ENCODE measurements around the gene MGAT5.

Gene MGAT5

DNA sequence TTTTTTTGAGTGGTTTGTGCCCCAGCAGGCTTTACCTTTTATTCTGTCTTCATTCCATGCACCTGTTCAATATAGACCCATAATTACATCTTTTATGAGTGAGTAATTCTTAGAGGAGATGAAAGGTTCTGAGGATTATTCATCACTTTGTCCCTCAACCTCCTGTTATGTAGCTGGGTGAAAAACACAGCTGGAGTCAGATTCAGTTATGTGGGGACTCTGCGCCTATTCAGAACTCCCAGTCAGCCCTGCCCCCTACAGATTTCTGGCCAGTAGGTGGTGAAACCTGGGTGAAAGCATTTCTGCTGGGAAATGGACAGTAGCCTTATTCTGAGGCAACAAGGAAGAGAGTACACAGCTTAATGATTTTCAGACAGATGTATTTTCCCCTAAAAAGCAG lies 107.8 kb downstream of the MGAT5 start:
- no peak for DNase-seq (ENCODE audit: low read depth in 2 of 2, low spot score in 1 of 2)

DNA sequence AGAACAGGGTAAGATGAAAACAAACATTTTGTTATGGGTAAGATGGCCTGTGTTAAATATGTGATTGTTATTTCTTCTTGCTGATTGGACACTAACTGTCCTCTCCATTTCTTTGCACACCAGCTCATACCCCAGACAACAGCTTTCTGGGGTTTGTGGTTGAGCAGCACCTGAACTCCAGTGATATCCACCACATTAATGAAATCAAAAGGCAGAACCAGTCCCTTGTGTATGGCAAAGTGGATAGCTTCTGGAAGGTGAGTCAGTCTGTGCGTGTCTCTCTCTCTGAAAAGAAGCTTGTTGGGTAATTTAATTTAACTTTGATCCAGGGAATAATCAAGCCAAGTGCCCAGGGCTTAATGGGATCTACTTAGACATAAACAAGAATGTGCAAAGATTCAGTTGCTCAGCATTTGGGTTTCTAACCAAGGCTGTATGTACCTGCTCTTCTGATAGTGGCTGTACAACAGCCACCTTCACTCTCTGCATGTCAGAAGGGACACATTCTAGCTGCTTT lies 108.3 kb downstream of the MGAT5 start:
- DNase-seq (ENCODE audit: low read depth in 2 of 2, low spot score in 1 of 2): no peak

DNA sequence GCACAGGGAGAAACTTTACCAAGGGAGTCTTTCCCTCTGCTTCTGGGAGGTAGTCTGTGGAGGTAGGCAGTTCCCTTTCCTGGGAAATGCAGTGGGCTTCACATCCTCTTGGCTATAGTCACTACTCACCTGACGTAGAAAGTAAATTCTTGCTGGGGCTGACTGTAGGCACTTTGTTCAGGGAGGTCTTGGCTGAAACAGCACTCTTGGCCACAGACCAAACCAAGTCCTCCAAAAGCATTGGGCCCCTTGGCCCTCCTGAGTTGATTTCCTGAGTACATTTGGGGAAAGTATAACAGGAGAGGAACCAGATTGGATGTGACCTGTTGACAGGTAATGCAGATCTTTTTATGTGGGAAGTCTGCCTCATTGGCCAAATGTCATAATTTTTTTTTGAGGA lies 108.9 kb downstream of the MGAT5 start:
- no peak for DNase-seq (ENCODE audit: low read depth in 2 of 2, low spot score in 1 of 2)

DNA sequence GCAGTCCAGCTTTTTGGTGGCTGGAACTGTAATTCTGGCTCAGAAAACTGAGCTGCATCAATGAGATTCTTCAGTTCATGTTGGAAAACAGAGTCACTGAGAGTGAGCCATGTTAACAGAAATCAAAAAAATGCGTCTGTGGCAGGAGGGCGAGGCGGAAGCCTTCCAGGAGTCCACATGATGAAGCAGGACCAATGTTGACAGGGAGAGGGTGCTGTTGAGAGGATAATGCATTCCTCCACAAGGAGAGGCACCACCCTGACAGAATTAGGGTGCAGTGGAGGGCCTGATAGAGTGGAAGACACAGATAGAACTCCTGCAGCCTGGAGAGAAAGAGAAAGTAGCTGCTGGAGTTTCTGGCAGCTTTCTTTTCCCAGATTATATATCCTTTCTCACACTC lies 111.5 kb downstream of the MGAT5 start:
- no peak for DNase-seq (ENCODE audit: low read depth in 2 of 2, low spot score in 1 of 2)

DNA sequence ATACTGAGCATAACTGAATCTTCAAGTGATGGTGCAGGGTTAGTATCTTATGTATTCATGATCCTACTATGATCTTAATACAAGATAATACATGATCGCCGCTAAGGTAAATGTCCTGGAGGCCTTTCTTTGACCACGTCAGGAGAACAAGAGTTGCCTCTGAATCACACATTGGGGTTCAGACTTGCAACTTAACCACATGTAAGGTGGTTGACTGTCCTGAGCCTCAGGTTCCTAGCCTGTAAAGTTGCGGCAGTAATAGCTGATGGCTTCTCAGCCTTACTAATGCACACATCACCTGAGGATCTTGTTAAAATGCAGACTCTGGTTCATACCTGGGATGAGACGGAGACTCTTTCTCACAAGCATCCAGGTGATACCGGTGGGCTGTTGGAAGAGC lies 112.5 kb downstream of the MGAT5 start:
- DNase-seq (ENCODE audit: low read depth in 2 of 2, low spot score in 1 of 2): no peak

DNA sequence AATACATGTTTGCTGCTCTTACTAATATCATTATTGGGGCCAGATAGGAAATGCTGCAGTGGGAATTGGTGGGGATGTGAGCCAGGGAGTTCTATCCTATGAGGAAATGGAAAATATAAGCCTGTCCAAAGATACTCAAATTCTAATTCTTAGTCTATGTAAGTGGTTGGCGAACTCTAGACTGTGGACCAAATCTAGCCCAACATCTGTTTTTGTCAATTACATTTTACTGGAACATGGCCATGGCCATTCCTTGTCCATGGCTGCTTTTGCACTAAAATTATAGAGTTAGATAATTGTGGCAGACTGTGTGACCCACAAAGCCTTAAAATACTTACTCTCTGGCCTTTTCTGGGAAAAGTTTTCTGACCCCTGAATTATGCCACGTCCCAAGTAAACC lies 113.3 kb downstream of the MGAT5 start:
- DNase-seq (ENCODE audit: low read depth in 2 of 2, low spot score in 1 of 2): no peak

DNA sequence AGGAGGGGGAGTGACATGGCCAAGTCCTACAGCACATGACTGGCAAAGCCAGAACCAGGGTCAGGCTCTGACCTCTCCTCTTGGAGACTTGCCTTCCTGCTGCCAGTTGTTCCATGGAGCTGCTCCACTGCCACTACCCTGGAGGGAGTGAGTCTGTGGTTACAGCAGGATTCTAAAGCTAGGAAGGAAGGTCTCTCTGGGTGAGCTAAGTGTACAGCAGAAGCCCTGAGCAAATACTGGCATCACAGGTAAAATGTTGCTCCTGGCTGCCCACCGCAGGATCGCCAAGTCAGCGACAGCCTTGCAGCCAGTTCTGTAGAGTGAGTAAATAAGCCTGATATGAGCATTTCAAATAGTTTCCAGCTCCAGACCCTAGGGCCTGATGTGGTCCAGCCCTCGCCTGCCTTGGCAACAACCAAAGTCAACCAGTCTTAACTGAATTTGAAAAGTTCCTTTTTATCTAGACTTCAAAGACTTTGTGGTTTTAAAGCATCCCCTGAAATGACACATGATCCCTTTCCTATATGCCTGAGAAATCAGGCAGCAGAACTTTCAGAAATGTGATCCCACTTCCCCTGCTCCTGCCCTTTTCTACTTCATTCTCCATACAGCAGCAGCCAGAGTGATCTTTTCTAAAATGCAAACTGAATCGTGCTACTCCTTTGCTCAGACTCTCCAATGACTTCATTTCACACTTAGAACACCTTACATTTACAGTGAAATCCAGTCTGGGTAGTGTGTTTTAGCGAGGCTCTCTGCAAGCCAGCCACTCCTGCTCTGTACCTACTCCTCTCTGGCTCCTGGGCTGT lies 114.3 kb downstream of the MGAT5 start:
- DNase-seq (ENCODE audit: low read depth in 2 of 2, low spot score in 1 of 2): no peak

DNA sequence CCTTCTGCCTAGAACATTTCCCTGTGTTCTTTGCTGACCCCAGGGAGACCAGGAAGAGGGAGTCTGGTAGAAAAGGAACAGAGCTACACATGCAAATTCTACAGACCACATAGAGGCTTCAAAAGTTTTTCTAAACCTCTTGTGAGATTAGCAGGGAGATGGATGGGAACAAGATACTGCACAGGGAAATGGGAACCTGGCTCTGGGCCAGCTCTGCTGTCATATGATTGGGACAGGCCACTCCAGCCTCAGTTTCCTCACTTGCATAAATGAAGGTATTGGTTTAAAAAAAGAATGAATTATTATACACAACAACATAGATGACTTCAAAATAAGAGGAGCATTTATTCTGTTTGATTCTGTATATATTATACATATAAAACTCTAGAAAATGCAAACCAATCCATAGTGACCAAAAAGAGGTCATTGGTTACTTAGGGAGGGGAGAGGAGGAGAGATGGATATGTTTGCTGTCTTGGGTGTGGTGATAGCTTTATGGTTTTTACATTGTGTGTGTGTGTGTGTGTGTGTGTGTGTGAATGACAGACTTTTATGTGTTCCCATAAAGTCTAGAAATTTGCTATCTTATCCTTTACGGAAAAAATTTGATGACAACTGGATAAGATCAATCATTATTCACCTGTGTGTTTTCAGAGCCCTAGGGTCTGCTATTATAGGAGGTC lies 115.5 kb downstream of the MGAT5 start:
- no peak for DNase-seq (ENCODE audit: low read depth in 2 of 2, low spot score in 1 of 2)

DNA sequence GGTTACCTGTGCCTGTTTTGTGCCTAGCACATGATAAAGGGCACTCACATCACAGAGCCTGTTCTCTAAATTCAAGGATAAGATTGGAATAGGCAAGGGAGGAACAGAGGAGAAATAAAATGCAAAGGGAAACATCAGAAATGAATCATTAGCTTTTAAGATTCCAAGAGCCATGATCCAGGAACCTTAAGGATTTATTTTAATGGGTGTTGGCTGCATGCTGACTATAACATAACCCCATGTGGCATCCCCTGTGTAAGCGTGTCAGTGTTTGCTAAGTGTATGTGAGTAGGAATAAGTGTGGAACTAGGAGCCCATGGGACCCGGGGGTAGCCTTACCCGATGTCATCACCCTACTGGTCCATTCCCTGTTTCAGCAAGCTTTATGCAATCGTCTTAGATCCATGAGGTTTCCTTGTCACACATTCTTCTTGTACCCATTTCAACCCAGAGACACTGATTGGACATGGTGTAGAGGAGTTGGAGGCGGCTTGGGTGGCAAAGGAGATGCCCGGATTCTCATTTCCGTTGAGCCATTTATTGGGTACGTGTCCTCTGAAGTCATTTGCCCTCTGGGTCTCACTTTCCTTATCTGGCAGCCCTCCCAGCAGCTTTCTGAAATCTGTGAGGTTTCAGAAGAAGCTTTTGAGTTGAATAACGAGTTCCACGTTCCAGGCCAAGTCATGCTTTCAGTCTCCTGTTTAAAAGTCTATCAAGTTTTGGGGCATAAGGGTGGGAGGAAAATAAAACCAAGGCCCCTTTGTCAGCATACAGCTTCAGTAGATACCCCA lies 117.0 kb downstream of the MGAT5 start:
- no peak for DNase-seq (ENCODE audit: low read depth in 2 of 2, low spot score in 1 of 2)

DNA sequence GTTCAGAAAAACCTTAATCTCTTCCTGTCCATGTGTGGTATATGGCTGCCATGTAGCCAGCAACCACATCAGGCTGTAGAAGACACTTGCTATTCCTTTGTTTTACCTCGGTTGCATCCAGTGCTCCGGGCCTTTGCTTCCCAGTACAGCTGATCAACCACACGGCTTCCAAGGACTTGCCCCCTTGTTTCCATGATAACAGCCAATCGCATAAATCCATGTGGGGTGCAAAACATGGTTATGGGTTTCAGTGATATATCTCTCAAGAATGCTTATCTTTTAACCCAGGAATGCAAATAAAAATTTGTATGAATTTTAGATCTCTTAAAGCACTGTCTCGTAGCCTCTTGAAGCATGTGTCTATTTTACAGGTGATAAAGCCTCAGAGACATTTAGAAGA lies 118.3 kb downstream of the MGAT5 start:
- no peak for DNase-seq (ENCODE audit: low read depth in 2 of 2, low spot score in 1 of 2)

DNA sequence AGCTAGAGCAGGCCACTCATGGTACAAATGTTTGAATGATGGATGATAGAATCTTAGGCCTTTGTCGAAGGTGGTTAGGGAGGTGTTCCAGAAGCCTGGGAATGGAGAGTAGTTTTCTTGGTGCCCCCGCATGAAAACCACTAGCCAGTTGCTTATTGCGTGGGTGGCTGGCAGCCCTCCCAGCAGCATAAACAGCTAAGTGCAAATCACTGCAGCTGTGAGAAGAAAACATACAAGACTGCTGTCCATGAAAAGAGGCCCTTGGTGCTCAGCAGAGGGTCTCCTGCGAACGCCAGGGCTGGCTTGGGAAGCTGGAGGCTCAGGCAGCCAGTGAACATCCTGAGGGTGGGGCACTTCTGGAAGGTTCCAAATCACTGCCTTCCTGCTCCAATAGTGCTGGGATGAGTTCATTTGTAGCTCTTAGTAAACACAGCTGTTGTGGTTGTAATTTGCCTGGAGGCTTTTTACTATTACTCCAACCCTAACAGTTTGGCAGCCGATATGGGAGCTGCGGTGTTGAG lies 118.8 kb downstream of the MGAT5 start:
- DNase-seq (ENCODE audit: low read depth in 2 of 2, low spot score in 1 of 2): no peak

DNA sequence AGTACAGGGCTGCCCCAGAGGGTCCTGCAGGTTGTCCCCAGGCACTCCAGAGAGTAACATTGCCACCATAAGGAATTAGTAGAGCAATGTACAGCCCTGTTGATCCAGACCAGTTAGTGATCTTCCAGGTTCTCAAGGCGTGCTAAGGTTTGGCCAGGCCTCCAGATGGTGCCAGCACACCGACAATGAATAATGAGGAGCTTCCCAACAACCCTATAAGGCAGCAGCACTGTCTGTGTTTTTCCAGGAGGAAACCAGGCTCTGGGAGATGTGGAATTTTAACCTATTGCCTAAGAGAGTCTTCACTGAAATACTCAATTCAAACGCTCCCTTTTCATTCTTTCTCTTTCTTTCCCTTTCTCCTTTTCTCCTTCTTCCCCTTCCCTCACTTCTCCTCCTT lies 122.1 kb downstream of the MGAT5 start:
- DNase-seq (ENCODE audit: low read depth in 2 of 2, low spot score in 1 of 2): no peak

DNA sequence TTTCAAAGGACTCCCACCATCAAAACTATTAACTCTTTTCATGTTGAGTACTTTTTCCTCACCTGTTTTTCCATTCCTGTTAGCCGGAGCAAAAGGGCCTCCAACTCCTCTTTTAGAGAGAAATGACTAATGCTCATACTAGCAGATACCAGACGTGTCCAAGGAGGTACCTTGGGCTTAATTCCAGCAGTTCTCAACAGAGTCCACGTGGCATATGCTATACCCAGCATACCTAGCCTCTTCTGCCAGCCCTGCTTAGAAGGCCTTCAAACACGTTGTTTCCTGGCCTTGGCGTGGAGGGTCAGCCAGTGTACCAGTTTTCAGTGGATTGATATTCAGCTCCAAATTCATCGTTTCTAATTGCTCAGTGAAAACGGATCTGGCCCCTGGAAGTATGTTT lies 123.9 kb downstream of the MGAT5 start:
- DNase-seq (ENCODE audit: low read depth in 2 of 2, low spot score in 1 of 2): no peak

DNA sequence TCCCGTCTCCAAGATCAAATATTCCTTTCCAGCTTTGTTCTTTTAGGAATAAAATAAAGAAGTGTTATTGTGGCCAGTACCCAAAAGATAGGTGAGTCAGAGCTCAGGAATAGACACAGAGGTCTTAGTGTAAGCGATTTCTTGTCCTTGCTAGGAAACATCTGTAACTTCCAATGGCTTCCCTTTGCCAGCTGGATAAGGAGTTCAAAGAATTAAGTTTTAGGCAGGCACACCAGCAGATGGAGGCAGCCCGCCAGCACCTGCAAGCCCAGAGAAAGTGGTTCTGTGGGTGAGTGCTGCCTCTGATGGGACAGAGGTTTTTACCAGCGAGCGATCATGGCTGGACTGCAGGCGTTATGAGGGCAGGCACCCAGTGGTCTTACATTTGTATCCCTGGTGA lies 125.4 kb downstream of the MGAT5 start:
- no peak for DNase-seq (ENCODE audit: low read depth in 2 of 2, low spot score in 1 of 2)

DNA sequence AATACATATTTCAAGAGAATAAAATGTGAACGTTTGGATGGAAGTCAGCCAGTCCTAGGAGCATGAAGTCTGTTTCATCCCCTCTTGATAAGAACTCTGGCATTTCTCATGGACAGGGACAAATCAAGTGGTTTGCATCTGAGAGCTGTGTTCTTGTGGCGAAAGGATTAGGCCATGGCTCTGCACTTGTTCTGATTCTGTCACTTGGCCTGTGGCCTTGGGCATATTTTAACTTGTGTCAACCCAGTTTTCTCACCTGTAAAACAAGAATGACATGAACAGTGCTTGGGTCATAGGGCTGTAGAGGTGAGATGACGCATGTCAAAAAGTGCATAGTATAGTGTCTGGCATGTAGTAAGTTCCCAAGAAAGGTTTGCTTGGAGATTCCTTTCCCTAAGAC lies 125.8 kb downstream of the MGAT5 start:
- DNase-seq (ENCODE audit: low read depth in 2 of 2, low spot score in 1 of 2): no peak

DNA sequence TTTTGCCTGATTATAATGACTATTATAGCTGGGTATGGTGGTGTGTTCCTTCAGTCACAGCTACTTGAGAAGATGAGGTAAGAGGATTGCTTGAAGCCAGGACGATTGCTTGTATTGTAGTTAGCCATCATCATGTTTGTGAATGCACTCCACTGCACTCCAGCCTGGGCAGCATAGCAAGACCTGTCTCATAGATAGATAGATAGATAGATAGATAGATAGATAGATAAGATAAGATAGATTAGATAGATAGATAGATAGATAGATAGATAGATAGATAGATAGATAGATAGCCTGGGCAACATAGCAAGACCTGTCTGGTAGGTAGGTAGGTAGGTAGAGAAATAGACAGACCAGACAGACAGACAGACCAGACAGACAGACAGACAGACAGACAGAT lies 127.3 kb downstream of the MGAT5 start:
- DNase-seq (ENCODE audit: low read depth in 2 of 2, low spot score in 1 of 2): no peak

DNA sequence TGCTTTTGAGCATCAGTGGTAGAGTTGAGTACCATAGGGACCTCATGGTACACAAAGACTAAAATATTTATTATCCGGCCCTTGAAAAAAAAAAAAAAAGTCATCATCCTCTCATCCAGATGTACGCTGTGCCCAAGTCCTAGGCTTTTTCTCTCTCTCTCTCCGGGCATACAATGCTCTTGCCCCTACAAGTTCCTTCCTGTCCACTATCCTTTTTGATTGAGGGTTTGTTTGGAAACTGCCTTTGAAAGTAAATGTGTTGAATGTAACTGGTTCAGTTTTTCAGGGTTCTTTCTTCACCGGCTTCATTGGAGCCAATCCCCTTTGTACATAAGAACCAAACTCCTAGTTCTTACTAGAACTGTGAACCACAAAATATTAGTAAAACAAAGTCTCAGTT lies 130.3 kb downstream of the MGAT5 start:
- DNase-seq (ENCODE audit: low read depth in 2 of 2, low spot score in 1 of 2): no peak

DNA sequence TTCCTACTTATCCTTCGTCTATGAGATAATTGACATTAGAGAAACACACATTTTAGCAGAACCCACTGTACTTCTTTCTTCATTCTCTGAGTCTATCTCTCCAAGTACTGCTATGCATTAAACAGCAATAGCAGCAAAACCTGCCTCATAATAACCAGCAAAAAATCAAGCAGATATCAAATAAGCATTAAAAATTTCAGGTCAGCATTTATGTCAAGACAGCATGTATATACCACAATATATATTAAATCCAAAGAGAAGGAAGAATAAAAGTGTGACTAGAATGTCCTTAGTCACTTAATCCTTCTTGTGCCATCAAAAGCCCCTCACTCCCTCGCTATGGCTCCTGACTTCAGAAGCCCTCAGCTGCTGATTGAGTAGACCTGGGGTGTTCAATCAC lies 131.3 kb downstream of the MGAT5 start:
- DNase-seq (ENCODE audit: low read depth in 2 of 2, low spot score in 1 of 2): no peak

DNA sequence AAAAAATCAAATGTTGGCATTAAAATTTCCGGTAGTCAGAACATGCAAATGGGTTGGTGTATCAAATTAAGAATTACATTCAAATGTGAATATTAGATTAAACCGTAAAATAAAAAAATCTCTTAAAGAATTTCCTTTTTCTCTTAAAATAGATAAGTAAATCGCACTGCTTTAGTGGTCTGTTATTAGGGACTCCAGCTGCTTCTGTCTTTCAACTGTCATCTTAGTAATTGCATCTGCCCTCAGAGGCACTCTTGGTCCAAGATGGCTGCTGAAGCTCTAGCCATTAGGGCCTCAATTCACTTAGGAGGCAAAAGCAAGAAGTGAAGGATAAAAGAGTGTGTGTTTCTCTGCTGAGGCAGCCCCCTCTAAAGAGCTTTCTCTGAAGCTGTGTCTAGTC lies 132.4 kb downstream of the MGAT5 start:
- no peak for DNase-seq (ENCODE audit: low read depth in 2 of 2, low spot score in 1 of 2)

DNA sequence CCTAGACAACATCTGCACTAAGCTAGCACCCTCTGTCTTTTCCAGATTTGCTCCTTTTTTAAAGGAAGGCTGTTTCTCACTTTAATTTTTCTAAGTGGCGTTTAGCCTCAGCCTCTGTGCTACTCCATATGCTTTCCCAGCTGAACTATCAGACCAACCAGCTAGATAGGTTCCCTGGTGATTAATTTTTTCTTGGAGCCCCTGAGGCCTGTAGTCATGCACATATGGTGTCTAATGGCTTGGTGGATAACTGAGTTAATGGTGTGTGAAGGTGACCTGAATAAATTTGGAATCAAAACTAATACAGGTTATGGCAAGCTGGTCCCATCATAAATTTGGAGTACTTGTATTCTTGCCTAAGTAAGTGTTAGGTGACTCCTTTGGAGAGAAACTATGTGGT lies 135.5 kb downstream of the MGAT5 start:
- DNase-seq (ENCODE audit: low read depth in 2 of 2, low spot score in 1 of 2): no peak

DNA sequence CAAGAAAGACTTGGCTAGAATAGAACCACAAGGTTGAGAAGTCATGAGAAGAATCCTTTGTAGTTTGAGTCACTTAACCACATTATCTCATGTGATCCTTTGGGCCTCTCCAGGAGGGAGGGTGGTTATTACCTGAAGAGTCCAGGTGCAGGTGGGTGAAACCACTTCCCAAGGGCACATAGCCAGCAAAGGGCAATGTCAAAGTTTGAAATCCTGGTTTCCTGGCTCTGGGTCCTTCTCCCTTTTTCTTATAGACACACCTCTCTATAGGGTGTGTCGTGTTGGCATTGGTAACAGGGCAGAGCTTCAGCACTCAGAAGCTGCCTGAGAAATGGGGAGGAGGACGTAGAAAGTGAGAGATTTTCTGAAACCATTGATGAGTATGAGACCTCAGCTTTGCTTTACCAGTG lies 137.9 kb downstream of the MGAT5 start:
- no peak for DNase-seq (ENCODE audit: low read depth in 2 of 2, low spot score in 1 of 2)

Measured in stimulated activated CD8-positive, alpha-beta memory T cell treated with anti-CD3 and anti-CD28 coated beads, Interleukin-4, amount 100 ng/mL, for 4 hours (primary cell).